HG03108 (cell line): ENCODE results near the gene ARPC5.
"Not testable (repeated sequence)": the region's sequence is repeated elsewhere in the genome, so short reads cannot be mapped to it uniquely, and the experiment has no call there.

Source experiments
- ATAC-seq: cut with Tn5 transposase; IDR thresholded peaks from one replicate; pipeline ENCODE4 v1.9.1; 2021; ENCODE audit warnings: moderate library complexity; ENCODE audit not compliant: unreplicated experiment

Gene ARPC5

DNA sequence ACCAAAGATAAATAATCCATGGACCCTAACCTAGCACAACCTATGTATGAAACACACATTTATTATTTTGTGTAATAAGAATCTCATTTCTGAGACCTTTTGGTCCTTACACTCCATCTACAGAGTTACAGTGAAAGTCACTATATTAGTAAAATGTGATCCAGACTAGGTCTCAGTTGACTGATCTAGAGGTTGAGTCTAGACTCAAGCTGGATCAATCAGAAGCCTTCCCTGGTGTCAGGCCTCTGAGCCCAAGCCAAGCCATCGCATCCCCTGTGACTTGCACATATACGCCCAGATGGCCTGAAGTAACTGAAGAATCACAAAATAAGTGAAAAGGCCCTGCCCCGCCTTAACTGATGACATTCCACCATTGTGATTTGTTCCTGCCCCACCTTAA lies 22.6 kb downstream of the ARPC5 start:
- ATAC-seq, result not testable (repeated sequence)

DNA sequence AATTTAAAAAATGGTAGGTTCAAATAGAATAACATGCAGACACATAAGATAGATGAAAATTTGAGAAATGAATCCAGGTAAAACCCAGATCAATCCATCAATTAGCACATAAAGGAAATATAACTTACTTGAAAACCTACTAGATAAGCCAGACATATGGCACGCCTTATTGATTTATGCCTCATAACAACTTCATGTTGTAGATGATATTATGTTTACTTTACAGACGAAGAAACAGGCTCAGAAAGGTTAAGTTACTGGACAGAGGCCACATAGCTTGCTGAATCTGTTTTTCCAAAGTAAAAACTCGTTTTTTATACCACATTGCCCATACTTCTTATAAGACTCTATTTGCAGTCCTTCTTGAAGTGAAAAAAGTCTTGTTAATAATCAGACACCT lies 23.2 kb downstream of the ARPC5 start:
- no peak for ATAC-seq

DNA sequence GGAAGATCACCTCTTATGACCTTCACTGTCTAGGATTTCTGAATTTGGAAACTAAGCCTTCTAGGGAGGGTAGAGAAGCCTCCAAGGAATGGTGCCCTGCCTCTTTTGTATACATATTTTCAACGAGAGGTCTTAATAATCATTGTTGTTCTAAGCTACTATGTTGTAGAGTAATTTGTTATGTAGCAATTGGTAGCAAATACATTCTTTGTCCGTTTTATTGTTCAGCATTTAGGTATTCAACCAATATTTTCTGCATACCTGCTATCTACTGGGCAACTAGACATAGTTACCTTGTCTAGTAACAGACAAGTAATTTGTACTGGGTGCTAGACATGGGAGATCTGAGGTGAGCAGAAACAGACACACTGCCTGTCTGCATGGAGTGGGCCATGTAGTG lies 24.6 kb downstream of the ARPC5 start:
- no peak for ATAC-seq

- ATAC-seq, result no peak
Observed at GRCh38 chr1:183609759-183610452, 25.7 kb downstream of the ARPC5 start.

GRCh38 chr1:183609313-183609712 lies 26.3 kb downstream of the ARPC5 start:
- ATAC-seq, result peak; percentile 31

GRCh38 chr1:183607322-183607980 lies 28.1 kb downstream of the ARPC5 start:
- ATAC-seq, result peak; percentile 44

DNA sequence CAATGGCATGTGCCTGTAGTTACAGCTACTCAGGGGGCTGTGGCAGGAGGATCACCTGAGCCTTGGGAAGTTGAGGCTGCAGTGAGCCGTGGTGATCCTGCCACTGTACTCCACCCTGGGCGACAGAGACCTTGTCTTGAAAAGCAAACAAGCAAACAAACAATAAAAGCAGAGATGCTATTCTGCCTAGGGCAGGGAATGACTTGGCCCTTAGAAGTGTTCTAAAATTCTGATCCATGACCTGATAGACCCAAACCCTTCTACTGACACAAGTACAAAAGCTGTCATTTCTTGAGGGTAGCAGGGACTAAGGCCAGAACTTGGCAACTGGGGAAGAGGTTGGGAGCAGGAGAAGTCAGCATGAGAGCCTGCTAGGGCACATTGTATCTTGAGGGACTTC lies 29.7 kb downstream of the ARPC5 start:
- ATAC-seq, result no peak

DNA sequence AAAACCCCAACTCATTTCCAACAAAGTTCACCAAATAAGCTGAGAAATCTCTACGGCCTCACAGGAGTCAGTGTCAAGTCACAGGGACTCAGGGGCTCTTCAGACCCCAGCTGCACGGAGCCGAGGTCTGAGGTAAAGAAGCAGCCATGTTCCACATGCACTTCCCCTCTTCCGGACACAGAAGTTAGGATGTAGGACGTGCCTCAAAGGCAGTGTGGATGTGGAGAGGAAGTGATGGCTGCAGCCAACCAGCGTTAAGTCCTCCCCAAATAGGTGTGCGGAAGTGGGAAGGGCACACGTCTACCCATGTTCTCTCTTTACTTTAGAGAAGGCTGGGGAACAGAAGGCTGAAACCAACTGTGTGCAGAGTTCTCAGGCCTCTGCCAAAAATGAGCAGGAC lies 30.8 kb downstream of the ARPC5 start:
- peak; percentile 18 for ATAC-seq

DNA sequence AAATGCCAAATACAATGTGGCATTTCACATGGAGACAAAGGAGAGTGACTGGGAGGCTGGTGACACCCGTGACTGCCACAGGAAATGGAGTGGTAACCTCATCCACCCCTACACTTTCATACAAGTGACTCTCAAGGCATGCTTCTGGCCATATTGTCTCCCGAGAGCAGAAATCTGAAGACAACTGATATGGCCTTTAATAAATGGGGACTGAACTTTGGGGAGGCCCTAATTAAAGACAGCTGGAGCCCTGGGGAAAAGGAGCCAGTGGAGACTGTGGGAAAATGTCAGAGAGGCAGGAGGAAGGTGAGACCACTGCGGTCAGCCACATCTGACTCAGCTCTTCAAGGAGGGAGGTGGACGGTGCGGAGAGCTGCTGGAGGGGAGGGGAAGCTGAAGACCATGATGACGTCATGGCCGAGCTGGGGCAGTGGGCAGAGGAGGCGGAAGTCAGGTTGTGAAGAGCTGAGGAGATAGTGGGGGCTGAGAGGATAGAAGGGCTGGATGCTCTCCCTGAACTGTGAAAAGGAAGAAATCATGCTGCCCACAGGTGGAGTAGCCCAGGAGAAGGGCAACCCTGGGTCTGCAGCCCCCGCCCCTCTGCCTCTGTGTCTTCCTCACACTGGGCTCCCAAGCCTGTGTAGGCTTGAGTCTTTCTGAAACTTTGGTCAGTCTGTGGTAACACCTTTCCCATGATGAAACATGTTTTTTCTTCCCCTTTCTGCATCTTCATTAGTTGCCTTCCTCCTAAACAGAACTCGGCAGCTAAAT lies 31.4 kb downstream of the ARPC5 start:
- ATAC-seq, result peak; percentile 27

- ATAC-seq, result no peak
Observed at GRCh38 chr1:183602510-183602909, 33.1 kb downstream of the ARPC5 start.

- no peak for ATAC-seq
Observed at GRCh38 chr1:183600634-183601033, 34.9 kb downstream of the ARPC5 start.

DNA sequence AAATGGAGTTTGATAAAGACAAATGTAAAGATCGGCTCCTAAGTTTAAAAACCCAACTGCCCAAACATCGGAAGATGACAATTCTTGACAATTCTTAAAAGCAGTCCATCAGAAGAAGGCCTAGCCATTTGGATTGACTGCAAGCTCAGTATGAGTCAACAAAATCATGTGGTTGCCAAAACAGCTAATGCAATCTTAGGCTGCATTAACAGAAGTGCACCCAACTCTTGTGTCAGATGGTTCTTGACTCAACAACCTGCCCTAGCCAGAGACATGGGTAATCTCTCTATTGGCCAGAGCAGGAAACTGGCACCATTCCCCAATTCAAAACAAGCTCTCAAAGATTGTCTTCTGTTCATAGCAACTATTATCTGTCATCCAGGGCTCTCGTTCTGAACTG lies 35.4 kb downstream of the ARPC5 start:
- ATAC-seq, result no peak

- peak; percentile 81 for ATAC-seq
Observed at GRCh38 chr1:183598386-183598785, 37.2 kb downstream of the ARPC5 start.

DNA sequence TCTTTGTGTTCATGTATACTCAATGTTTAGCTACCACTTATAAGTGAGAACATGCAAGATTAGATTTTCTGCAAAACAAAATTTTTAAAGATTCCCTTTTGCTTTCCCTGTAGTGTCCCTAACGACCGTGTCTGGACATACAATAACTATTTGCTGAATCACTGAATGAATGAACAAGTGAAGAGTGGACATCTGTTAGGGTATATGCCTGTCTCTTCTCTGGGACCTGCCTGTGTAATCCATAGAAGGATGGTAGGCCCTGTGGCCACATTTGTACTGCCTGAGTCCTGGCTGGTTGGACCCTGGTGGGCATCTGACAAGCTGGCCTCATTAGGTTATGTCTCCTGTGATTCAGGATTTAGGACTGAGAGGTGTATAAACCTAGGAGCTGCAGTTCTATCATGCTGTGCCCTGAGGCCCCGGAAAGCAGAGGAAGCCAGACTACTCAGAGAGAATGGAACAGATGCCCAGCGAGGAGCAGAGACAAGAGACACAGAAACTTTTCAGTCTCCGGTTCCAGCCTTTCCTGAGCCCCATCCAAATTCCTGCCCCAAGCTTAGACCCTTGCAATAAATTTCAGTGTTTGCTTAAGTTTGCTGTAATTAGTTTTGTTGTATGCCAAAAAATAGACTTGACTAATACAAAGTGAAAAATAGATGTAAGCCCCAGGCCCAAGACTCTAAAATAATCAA lies 37.8 kb downstream of the ARPC5 start:
- no peak for ATAC-seq

- ATAC-seq, result no peak
Observed at GRCh38 chr1:183596500-183596899, 39.1 kb downstream of the ARPC5 start.

- no peak for ATAC-seq
Observed at GRCh38 chr1:183595537-183595936, 40.0 kb downstream of the ARPC5 start.

DNA sequence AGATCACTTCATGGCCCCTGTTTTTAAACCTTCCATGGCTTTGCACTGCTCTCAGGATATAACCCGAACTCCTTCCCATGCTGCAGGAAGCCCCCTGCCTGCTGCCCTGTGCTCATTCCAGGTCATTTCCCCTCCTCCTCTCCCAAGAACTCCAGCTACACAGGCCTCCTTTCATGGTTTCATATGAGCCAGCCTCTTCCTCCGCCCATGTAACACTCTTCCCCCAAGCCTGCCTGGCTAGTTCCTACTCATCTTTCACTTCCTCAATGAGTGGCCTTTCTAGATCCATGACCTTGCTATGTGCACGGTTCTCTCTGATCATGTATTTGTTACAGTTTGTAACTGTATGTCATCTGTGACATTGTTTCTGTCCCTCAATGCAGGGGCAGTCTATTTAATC lies 42.2 kb downstream of the ARPC5 start:
- peak; percentile 22 for ATAC-seq

GRCh38 chr1:183592733-183593132 lies 42.9 kb downstream of the ARPC5 start:
- ATAC-seq, result no peak

GRCh38 chr1:183590244-183591191 lies 45.1 kb downstream of the ARPC5 start, which contains the start of gene NCF2:
TSS of gene NCF2 (minus strand) at chr1:183590459. CDS start at chr1:183590329, 130 bp downstream.
- ATAC-seq, result peak; percentile 81

DNA sequence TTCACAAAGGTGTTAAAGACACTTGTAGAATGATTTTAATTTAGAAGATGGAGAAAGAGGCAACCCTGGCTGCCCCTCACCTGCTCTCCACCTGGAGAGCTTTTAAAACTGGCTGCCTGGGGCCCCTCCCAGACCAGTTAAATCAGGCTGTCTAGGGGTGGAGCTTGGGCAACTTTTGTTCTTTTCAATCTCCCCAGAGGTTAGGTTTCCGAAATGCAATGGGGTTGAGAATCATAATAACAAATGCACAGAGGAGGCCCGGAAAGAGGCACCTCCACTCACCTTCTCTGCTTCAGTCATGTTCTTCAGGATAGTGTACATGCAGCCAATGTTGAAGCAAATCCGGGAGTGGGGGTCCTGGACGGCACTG lies 45.7 kb downstream of the ARPC5 start:
- ATAC-seq, result peak; percentile 21
